Measurements from ENCODE around the gene KRT3.

The KRT3 gene

DNA sequence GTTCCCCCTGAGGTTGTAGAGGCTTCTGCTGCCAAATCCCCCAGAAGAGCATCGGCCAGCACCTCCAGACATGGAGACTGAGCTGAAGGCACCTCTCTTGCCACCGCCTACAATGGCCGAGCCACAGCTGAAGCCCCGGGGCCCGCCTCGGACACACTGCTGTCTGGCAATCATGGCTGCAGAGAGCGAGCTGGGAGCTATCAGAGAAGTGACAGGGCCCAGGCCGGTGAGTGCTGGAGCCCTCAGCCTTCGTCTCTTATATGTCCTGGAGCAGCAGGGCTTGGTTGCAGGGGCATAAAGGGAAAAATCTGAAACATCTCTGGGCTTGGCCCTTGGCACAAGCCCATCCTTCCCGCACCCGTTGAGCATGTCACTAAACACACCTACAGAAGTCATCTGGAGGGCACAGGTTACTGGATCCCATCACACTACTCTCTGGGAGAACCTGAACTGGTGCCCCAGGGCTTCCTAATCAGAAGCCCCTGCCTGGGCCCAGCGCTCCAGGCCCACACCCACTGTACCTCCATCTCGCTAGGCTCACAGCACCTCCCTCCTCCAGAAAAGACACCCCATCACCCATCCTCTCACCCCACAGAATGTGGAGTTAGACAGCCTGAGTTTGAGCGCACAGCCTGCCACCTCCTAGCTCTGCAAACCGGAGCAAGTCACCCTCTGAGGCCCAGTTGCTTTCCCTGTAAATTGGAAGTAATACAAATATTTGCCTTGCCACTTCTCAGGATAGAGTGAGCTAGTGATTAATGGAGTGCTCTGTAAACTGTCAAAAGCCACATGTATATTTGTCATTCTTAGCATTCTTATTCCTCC lies 18.2 kb upstream of the KRT3 start, which contains the start of gene KRT4:
KRT4 (minus strand) TSS at position 232 of the 825 bp plus-strand sequence; CDS start at position 174, 58 bp downstream.
- no peak for DNase-seq (ENCODE audit: low read depth in 2 of 2)

- no peak for DNase-seq (ENCODE audit: low read depth in 2 of 2)
Measured at GRCh38 chr12:52813203-52813819, 17.4 kb upstream of the KRT3 start.

DNA sequence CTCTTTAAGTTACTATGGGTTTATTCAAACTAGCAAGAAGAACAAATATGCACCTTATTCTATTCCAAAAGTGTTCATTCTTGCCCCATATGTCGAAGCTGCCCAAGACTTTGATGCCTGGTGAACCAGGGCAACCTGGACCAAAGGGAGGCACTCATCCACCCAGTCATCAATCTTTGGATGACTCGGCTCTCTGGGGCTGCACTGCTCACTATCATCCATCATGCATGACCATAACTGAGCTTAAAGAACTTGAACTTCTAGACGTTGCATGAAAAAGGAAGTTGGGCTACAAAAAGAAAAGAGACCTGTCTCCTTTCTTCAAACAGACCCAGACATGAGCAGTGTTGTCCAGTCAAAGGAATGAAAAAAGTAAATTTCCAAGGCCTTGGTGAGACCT lies 16.8 kb upstream of the KRT3 start:
- no peak for DNase-seq (ENCODE audit: low read depth in 2 of 2)

DNA sequence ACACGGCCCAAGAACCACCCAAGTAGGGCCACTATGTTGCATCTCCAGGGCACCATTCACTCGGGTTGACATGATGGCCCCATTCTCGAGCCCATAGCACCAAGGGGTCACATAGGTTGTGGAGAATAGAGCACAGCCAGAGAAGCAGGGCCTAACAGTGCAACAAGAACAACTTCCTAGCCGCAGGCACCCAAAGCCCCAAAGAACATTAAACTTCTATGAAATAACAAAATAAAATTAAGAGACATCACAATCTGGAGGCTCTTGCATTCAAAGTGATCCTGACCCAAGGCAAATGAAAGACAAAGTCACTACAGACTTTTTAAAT lies 16.1 kb upstream of the KRT3 start:
- DNase-seq (ENCODE audit: low read depth in 2 of 2), result no peak

DNA sequence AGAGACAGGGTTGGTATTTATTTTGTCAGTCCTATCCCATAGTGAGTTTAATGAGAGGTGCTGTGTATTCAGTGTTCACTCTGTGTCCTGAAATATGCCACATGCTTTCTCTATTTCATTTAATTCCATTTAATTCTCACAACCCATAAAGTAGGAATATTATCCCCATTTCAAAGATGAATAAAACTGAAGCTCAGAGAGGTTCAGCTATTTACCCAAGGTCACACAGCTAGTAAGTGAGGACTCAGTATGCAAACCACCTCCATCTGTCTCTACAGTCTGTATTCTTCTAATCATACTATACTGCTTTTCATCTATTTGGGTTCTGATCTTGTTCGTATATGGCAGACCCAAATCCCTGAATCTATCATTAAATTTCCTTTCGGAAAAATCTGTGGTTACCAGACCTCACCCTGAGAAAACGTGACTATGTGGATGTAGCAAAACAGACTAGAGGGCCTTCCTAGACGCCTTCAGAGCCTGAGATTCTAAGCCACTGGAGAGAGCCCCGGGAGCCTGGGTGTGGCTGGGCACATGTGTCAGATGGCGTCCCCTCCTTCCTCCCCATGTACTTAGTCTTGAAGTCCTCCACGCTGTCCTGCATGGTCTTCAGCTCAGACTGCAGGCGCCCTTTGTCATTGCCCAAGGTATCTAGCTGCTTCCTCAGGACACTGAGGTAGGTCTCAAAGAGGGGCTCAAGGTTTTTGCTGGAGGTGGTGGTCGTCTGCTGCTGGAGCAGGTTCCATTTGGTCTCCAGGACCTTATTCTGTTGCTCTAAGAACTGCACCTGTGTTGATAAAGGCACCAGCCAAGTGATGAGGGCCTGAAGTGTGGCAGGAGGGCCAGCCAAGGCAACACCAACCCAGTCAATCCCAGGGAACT lies 15.5 kb upstream of the KRT3 start:
- DNase-seq (ENCODE audit: low read depth in 2 of 2), result no peak

GRCh38 chr12:52810554-52810953 lies 14.6 kb upstream of the KRT3 start:
- no peak for DNase-seq (ENCODE audit: low read depth in 2 of 2)

GRCh38 chr12:52809166-52809565 lies 13.2 kb upstream of the KRT3 start:
- DNase-seq (ENCODE audit: low read depth in 2 of 2), result no peak

- no peak for DNase-seq (ENCODE audit: low read depth in 2 of 2)
Measured at GRCh38 chr12:52808573-52809160, 12.8 kb upstream of the KRT3 start.

DNA sequence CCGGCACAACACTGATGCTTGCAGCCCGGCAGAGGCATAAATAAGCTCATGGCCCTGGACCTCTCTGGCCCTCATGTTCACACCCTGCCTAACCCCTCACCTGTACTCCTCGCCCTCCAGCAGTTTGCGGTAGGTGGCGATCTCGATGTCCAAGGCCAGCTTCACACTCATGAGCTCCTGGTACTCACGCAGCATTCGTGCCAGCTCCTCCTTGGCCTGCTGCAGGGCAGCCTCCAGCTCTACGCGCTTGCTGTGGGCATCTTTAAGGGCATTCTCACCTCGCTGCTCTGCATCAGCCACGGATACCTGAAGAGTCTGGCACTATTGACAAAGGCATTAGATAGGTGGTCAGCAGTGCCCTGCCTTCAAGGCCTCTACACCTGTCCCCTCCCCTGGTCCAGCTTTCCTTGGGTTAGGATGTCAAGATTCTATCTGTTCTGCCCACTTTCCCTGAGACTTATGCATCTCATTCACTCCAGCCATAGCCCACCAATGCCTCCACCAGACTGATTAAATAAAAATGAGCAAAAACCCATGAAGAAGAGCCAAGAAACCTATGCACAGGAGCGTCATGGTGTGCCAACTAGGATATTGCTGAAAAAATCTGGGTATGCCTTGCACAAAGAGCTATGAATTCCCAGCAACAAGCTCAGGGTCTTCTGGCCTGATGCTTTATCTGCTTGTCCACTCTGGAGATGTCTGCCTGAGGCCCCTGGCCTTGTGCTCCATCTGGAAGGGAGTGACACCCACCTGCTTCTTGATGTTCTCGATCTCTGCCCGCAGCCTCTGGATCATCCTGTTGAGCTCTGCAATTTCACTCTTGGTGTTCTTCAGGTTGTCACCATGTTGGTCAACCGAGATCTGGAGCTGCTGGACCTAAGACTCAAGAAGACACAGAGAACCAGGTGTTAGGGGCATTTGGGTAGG lies 11.9 kb upstream of the KRT3 start:
- no peak for DNase-seq (ENCODE audit: low read depth in 2 of 2)

GRCh38 chr12:52806821-52807543 lies 11.1 kb upstream of the KRT3 start:
- DNase-seq (ENCODE audit: low read depth in 2 of 2), result no peak

- DNase-seq (ENCODE audit: low read depth in 2 of 2), result no peak
Measured at GRCh38 chr12:52806169-52806811, 10.4 kb upstream of the KRT3 start.

DNA sequence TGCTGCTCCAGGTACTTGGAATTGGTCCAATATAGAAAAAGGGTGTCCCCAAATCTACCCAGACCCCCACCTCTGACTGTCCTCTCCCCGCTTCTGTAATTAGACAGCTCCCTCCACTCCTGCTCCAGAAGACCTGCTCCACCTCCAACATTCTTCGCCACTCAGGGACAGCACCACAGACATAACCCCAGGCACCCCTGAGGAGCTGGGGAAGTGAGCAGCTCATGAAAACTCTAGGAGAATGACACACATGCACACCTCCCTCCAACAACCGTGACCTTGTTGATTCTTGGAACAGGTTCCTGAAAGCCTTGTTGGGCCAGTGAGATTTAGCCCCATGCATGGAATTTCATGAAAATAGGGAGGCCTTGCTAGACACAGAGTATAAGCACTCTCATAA lies 9.8 kb upstream of the KRT3 start:
- no peak for DNase-seq (ENCODE audit: low read depth in 2 of 2)

- no peak for DNase-seq (ENCODE audit: low read depth in 2 of 2)
Measured at GRCh38 chr12:52805000-52805399, 9.1 kb upstream of the KRT3 start.

DNA sequence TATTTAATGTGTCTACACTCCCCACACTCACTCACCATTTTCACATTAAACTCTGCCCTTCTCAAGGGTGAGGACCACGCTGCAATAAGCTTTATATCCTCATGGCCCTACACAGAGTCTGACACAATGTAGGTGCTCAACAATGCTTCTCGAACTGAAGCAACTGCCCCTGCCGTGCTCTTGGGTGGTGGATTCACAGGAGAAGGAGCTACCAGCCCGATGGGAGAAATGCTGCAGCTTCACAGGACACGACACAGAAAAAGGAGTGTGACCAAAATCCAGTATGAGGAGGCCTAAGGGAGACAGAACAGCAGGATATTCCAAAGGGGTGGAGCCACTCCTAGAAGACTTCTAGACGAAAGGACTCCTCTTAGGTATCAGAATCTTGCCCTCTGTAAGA lies 6.5 kb upstream of the KRT3 start:
- no peak for DNase-seq (ENCODE audit: low read depth in 2 of 2)

DNA sequence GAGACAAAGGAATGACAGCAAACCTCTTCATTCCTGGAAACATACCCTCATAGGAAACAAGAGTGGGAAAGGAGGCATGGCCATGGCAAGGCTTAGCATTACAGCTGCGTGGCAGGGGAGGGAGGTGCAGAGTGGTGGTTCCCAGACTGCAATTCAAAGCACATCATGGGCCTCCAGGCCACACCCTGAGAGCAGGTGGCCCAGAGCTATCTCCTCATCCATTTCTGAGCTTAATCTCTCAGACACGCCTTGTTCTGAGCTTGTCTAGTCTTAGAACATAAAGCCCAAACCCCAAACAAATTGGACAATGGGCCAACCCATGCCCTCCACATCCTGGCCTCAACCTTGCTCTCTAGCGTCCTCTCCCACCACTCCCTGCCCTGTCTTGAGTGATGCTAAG lies 5.9 kb upstream of the KRT3 start:
- no peak for DNase-seq (ENCODE audit: low read depth in 2 of 2)

DNA sequence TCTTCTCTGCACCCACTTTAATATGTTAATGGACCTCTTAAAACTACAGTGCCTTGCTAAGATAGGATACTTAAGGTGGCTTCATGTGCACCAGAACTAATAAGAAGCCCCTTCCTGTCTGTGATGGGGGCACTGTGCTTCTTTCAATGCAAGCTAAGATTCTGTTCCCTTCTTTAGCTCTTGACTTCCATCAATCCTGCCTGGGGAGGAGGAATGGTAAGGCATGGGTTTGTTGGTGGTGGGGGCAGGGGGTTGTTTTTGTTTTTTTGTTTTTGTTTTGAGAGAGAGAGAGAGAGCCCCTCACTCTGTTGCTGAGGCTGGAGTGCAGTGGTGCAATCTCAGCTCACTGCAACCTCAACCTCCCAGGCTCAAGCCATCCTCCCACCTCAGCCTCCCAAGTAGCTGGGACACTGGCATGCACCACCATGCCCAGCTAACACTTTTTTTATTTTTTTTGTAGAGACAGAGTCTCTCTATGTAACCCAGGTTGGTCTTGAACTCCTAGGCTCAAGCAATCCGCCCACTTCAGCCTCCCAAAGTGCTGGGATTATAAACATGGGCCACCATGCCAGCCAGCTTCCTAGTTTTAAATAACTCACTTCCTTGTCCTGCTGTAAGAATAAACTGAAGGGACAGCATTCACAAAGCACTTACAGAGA lies 4.5 kb upstream of the KRT3 start:
- DNase-seq (ENCODE audit: low read depth in 2 of 2), result no peak

DNA sequence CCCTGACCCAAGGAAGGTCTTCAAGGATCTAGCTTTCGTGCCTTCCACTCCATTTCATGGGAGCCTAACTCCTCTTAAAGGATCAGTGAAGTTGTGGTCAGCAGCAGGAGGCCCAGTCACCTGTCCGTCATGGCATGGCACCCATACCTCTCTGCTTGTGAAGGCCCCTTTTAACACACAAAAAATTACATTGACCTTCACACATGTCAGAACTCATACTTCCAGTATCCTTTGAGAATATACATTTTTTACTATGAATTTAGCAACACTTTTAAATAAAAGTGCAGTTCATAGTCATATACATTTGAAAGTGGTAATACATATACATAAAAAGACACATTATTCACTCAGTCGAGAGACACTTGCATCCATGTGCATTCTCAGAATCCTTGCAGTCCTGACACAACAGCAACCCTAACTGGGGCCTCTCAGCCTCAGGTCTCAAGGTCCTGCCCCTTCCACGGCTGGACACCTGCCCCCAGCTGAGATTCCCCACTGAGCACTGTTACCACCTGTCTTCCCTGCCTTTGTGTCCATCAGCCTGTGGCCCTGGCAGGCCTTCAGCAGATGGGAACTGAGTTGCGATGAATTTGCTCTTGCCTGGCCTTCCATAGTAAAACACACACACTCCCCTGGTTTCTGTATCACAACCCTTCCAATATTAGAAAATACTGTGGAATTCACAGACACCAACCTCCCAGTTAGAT lies 3.7 kb upstream of the KRT3 start:
- no peak for DNase-seq (ENCODE audit: low read depth in 2 of 2)

GRCh38 chr12:52798671-52799504 lies 3.0 kb upstream of the KRT3 start:
- no peak for DNase-seq (ENCODE audit: low read depth in 2 of 2)
